Thoracic aorta (tissue), 2 donors: Measurements from ENCODE around the gene FCN1. TPM values are rescaled to one million over a fixed set of nuclear protein-coding genes. Genes with fewer than 3 reads are reported as not detected.

Source experiments
- ATAC-seq: fragments of 150-250 bp; one replicate; pipeline ENCODE4 v1.8.0; 2017; ENCODE audit warnings: low read depth; ENCODE audit not compliant: insufficient number of reproducible peaks, low FRiP score
- DNase-seq: peaks from one replicate; pipeline ENCODE4 v3.0.0-alpha.2; 2020; ENCODE audit warnings: low spot score
- H3K27ac ChIP-seq, 2 donors: fragments of 200-600 bp; sonication (generic); 1 replicate in 1 of 2; 2 replicates in 1 of 2; pipeline ENCODE4 v1.5.1; 2016; ENCODE audit warnings: mild to moderate bottlenecking in 2 of 2, moderate library complexity in 2 of 2
- H3K27me3 ChIP-seq: fragments of 200-600 bp; sonication (generic); replicated peaks from 2 replicates; pipeline ENCODE4 v1.6.0; 2016; ENCODE audit warnings: mild to moderate bottlenecking; ENCODE audit not compliant: insufficient read depth
- H3K36me3 ChIP-seq: fragments of 200-600 bp; sonication (generic); one replicate; pipeline ENCODE4 v1.5.1; 2016
- H3K4me1 ChIP-seq, 2 donors: fragments of 200-600 bp; sonication (generic); 1 replicate in 1 of 2; 2 replicates in 1 of 2; pipeline versions ENCODE4 v1.5.1 to v1.6.0; 2016; ENCODE audit warnings: low read depth in 2 of 2, mild to moderate bottlenecking in 1 of 2; ENCODE audit not compliant: control insufficient read depth in 1 of 2
- H3K4me3 ChIP-seq: fragments of 200-600 bp; sonication (generic); 2 replicates; pipeline ENCODE4 v1.5.1; 2016; ENCODE audit warnings: mild to moderate bottlenecking
- H3K9me3 ChIP-seq: fragments of 200-600 bp; sonication (generic); 2 replicates; pipeline ENCODE4 v1.5.1; 2016
- CTCF ChIP-seq: fragments of 200-600 bp; sonication (generic); IDR thresholded peaks from one replicate; pipeline ENCODE4 v1.5.1; 2019; ENCODE audit warnings: antibody characterized with exemption
- total RNA-seq, 2 donors: library from RNA; depleted of rRNA; stranded (reverse); fragments of >200 nt; gene quantifications; one replicate each; pipeline versions ENCODE4 v1.1.0 to v1.2.3, GENCODE V29; 2016

FCN1 gene
- total RNA-seq, 2 donors from 2014 or later, result 2.2 to 14.3 TPM

DNA sequence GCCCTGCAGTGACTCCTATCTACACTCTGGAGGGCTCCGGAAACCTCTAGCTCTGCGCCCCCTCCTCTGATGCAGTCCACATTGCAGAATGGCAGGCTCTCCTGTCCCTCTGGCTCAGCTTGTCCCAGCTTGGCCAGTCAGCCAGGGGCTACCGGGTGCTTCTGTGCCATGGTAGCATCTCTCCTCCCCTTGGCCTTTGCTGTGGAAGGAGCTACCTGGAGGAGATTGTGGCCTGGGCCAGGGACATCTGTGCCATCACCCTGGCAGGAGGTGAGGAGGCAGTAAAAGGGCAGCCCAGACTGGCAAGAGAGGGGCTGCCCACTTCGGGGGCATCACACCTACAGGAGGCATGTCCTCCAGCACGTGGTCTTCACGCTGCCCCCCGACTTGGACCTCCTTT, 38.1 kb upstream of the FCN1 start:
- Histone ChIP-seq H3K4me3 (no peak overlapping the region), H3K4me1 (no peaks in the 10 kb centered on the region), H3K9me3 (no peaks in the 10 kb centered on the region), H3K36me3 (no peaks in the 10 kb centered on the region), H3K27me3 (no peaks in the 10 kb centered on the region), H3K27ac (no peak overlapping the region)
- ATAC-seq, result no peak
- TF ChIP-seq CTCF, result no peak
- DNase-seq, result no peak

GRCh38 chr9:134955156-134955555, 37.4 kb upstream of the FCN1 start:
- DNase-seq (no peak), ATAC-seq (no peak)
- no peaks in the 10 kb centered on the region for H3K27me3 ChIP-seq
- H3K4me1 ChIP-seq, result no peaks in the 10 kb centered on the region
- TF ChIP-seq CTCF, result no peak
- no peak overlapping the region for H3K27ac ChIP-seq
- H3K36me3 ChIP-seq, result no peaks in the 10 kb centered on the region
- H3K4me3 ChIP-seq, result no peak overlapping the region
- no peaks in the 10 kb centered on the region for H3K9me3 ChIP-seq

DNA sequence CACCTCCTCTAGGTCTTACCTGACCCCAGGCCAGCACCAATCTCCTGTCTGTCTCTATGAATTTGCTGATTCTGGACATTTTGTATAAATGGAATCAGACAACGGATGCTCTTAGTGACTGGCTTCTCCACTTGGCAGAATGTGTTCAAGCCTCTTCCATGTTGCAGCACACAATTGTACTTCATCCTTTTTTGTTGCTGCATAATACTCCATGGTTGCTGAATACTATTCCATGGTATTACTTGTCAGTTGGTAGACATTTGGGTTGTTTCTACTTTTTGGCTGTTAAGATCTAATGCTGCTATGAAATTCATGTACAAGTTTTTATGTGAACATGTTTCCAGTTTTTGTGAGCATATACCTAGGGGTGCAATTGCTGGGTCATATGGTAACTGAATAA, 34.3 kb upstream of the FCN1 start:
- DNase-seq, result no peak
- no peaks in the 10 kb centered on the region for H3K27me3 ChIP-seq
- ATAC-seq, result no peak
- H3K36me3 ChIP-seq, result no peaks in the 10 kb centered on the region
- H3K4me1 ChIP-seq, result no peaks in the 10 kb centered on the region
- H3K27ac ChIP-seq, result no peak overlapping the region
- no peak overlapping the region for H3K4me3 ChIP-seq
- no peak for TF ChIP-seq CTCF
- no peaks in the 10 kb centered on the region for H3K9me3 ChIP-seq

DNA sequence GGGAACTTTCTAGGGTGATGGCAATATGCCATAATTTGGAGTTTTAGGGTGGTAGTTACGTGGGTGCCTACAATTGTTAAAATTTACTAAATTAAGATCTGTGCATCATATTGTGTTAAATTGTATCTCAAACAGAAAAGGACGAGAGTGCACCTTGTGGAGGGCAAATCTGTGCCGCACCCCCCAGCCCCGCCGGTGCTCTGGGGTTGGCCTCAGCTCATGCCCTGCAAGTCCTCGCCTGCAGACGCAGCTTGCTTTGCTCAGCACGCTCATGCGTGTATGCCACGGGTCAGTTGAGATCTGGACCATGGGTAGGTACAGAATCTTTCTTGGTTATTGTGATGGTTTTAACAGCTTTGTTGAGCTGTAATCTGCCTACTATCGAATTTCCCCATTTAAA, 33.7 kb upstream of the FCN1 start:
- Histone ChIP-seq H3K4me1 (no peaks in the 10 kb centered on the region), H3K4me3 (no peak overlapping the region), H3K27ac (no peak overlapping the region), H3K27me3 (no peaks in the 10 kb centered on the region), H3K9me3 (no peaks in the 10 kb centered on the region), H3K36me3 (no peaks in the 10 kb centered on the region)
- no peak for TF ChIP-seq CTCF
- DNase-seq (no peak), ATAC-seq (no peak)

DNA sequence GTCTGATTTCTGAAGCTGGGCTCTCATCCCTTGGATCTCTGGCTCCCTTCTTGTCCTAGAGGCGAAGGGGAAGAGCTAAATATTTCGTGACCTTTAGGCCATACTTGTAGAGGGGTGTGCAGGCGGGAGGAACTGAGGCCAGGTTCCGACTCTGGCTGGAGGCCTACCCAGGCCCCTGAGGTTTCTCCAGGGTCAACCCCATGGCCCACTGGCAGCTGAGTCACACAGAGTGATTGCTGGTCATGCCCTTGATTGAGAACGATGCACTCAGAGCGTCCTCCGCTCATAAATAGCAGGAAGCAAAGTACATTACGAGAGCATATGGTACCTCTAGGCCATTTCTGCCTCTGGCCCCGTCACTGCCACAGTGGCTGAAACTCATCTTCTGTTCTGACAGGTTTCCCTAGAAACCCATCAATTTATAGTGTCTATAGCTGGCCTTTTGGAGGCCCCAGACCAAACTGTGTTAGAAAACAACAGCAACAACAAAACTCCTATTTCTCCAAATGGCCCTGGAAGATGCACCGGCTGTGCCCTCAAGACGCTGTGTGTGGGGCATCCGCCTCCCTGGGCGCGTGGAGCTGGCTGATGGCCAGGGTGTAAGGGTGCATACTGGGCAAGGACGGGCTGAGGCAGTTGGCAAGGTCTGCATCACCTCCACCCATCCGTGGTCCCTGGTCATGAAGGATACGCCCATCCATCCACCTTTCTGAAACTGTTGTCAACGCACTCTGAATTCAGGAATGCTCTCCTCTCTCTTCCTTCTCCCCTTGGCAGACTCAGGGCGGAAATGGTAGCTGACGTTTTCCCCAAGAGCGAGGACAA, 32.9 kb upstream of the FCN1 start:
- Histone ChIP-seq H3K27ac (no peak overlapping the region), H3K4me3 (no peak overlapping the region), H3K27me3 (no peaks in the 10 kb centered on the region), H3K4me1 (no peaks in the 10 kb centered on the region), H3K36me3 (no peaks in the 10 kb centered on the region), H3K9me3 (no peaks in the 10 kb centered on the region)
- no peak for ATAC-seq
- no peak for DNase-seq
- TF ChIP-seq CTCF, result no peak
